Dermis microvascular lymphatic vessel endothelial cell (primary cell): ENCODE measurements around the gene APOL6. TPM values are rescaled to one million over a fixed set of nuclear protein-coding genes. Genes with fewer than 3 reads are reported as not detected.
A peak's percentile ranks its signal among the peaks of the same experiment; 100 is the strongest.

Source experiments
- DNase-seq, 2 donors: peaks; one replicate each; pipeline versions ENCODE4 v3.0.0 to v3.0.0-alpha.2; 2010; ENCODE audit warnings: low read depth in 2 of 2
- total RNA-seq: library from RNA; depleted of rRNA; stranded (reverse); fragments of >200 nt; gene quantifications from 2 replicates; pipeline ENCODE4 v1.2.1, GENCODE V29; 2014

Gene APOL6
- total RNA-seq: 8.7 and 10.6 TPM in 2 replicates

GRCh38 chr22:35648066-35649025 is at the start of gene APOL6:
Gene APOL6, plus strand, starts transcription at chr22:35648446. Its CDS starts 7,980 bp downstream, at chr22:35656426.
- DNase-seq: peak; percentile 63 to 71

- DNase-seq: no peak
These were observed 48.9 kb upstream of the APOL6 start for GRCh38 chr22:35599364-35599763.

- DNase-seq: no peak
These were observed 47.8 kb upstream of the APOL6 start for GRCh38 chr22:35600476-35600875.

GRCh38 chr22:35601013-35601580 is 47.1 kb upstream of the APOL6 start:
- DNase-seq: no peak

- DNase-seq: no peak
These were observed 46.3 kb upstream of the APOL6 start for GRCh38 chr22:35601743-35602615.

- DNase-seq: no peak
These were observed 43.5 kb upstream of the APOL6 start for GRCh38 chr22:35604621-35605368.

- DNase-seq: no peak
These were observed 42.9 kb upstream of the APOL6 start for GRCh38 chr22:35605369-35605680.

- no peak for DNase-seq
These were observed 42.3 kb upstream of the APOL6 start for GRCh38 chr22:35605851-35606481.

GRCh38 chr22:35606916-35607315 is 41.3 kb upstream of the APOL6 start:
- no peak for DNase-seq

GRCh38 chr22:35608088-35608487 is 40.2 kb upstream of the APOL6 start:
- no peak for DNase-seq

- DNase-seq: no peak
These were observed 39.0 kb upstream of the APOL6 start for GRCh38 chr22:35609261-35609660.

- no peak for DNase-seq
These were observed 38.5 kb upstream of the APOL6 start for GRCh38 chr22:35609761-35610160.

GRCh38 chr22:35610741-35611140 is 37.5 kb upstream of the APOL6 start:
- no peak for DNase-seq

GRCh38 chr22:35611200-35611890 is 36.9 kb upstream of the APOL6 start:
- no peak for DNase-seq

- no peak for DNase-seq
These were observed 36.2 kb upstream of the APOL6 start for GRCh38 chr22:35611891-35612576.

- DNase-seq: no peak
These were observed 35.3 kb upstream of the APOL6 start for GRCh38 chr22:35612903-35613302.

GRCh38 chr22:35614404-35614803 is 33.8 kb upstream of the APOL6 start:
- DNase-seq: no peak

- no peak for DNase-seq
These were observed 33.1 kb upstream of the APOL6 start for GRCh38 chr22:35615156-35615555.

- no peak for DNase-seq
These were observed 32.2 kb upstream of the APOL6 start for GRCh38 chr22:35616043-35616442.
